Muscle of arm (tissue), 14 donors: ENCODE data around the gene COL4A3. TPM values are rescaled to one million over a fixed set of nuclear protein-coding genes. Genes with fewer than 3 reads are reported as not detected.

Experiments used
- DNase-seq: peaks from one replicate; pipeline ENCODE4 v3.0.0-alpha.2; 2013
- long read RNA-seq, 11 donors: transcript quantifications; one replicate each; lab custom pipeline, GENCODE V29; 2026
- polyA plus RNA-seq, 12 donors: library from polyadenylated mRNA; unstranded; fragments of 120-200 nt; gene quantifications; one replicate each; pipeline ENCODE4 v1.2.1, GENCODE V29; 2013; ENCODE audit not compliant: insufficient read length in 12 of 12

COL4A3 gene
- polyA plus RNA-seq = under 1 TPM in 10 of 12 donors, not detected in 2; 0.06 to 0.47 (median 0.19) TPM
- long read RNA-seq, donor 1 = 0 reads
- long read RNA-seq, donor 2 = 0 reads
- long read RNA-seq, donor 3 = 0 reads
- long read RNA-seq, donor 4 = 0 reads
- long read RNA-seq, donor 5 = 0 reads
- long read RNA-seq, donor 6 = 0 reads
- long read RNA-seq, donor 7 = 0 reads
- long read RNA-seq, donor 8 = 0 reads
- long read RNA-seq, donor 9 = 0 reads
- long read RNA-seq, donor 10 = 0 reads
- long read RNA-seq, donor 11 = 0 reads

GRCh38 chr2:227163998-227164762 is at the start of gene COL4A3, which contains the start of gene COL4A4:
COL4A3 (plus strand) TSS chr2:227164624; CDS start chr2:227164727, 103 bp downstream.
COL4A4 (minus strand) TSS chr2:227164205; CDS start chr2:227147483, 16,722 bp downstream.
- peak; percentile 11 for DNase-seq

GRCh38 chr2:227115761-227116160 is 48.7 kb upstream of the COL4A3 start:
- DNase-seq = no peak

- DNase-seq = no peak
Observed at GRCh38 chr2:227117027-227117426, 47.4 kb upstream of the COL4A3 start.

GRCh38 chr2:227117852-227118251 is 46.6 kb upstream of the COL4A3 start:
- DNase-seq = no peak

GRCh38 chr2:227118353-227118752 is 46.1 kb upstream of the COL4A3 start:
- no peak for DNase-seq

GRCh38 chr2:227123697-227124096 is 40.7 kb upstream of the COL4A3 start:
- DNase-seq = no peak

GRCh38 chr2:227124811-227125210 is 39.6 kb upstream of the COL4A3 start:
- DNase-seq = no peak

- DNase-seq = no peak
Observed at GRCh38 chr2:227125506-227125905, 38.9 kb upstream of the COL4A3 start.

- DNase-seq = no peak
Observed at GRCh38 chr2:227127201-227127600, 37.2 kb upstream of the COL4A3 start.

GRCh38 chr2:227130636-227131035 is 33.8 kb upstream of the COL4A3 start:
- DNase-seq = no peak

GRCh38 chr2:227132986-227133385 is 31.4 kb upstream of the COL4A3 start:
- no peak for DNase-seq

- DNase-seq = no peak
Observed at GRCh38 chr2:227134591-227134990, 29.8 kb upstream of the COL4A3 start.

- DNase-seq = no peak
Observed at GRCh38 chr2:227141301-227141700, 23.1 kb upstream of the COL4A3 start.

- DNase-seq = no peak
Observed at GRCh38 chr2:227143895-227144294, 20.5 kb upstream of the COL4A3 start.

GRCh38 chr2:227146456-227146855 is 18.0 kb upstream of the COL4A3 start:
- DNase-seq = no peak

- DNase-seq = no peak
Observed at GRCh38 chr2:227147023-227147422, 17.4 kb upstream of the COL4A3 start.

- DNase-seq = no peak
Observed at GRCh38 chr2:227148106-227148505, 16.3 kb upstream of the COL4A3 start.

- DNase-seq = no peak
Observed at GRCh38 chr2:227150222-227150936, 14.0 kb upstream of the COL4A3 start.

GRCh38 chr2:227152093-227152766 is 12.2 kb upstream of the COL4A3 start:
- DNase-seq = no peak

- no peak for DNase-seq
Observed at GRCh38 chr2:227153307-227153706, 11.1 kb upstream of the COL4A3 start.

GRCh38 chr2:227153758-227154486 is 10.5 kb upstream of the COL4A3 start:
- no peak for DNase-seq
